ENCODE results near the gene NFATC2IP.

NFATC2IP gene

GRCh38 chr16:28946681-28947080 is 4.1 kb upstream of the NFATC2IP start:
- Histone ChIP-seq H3K4me1 (ENCODE audit: low read depth, poor library complexity, severe bottlenecking) (peaks cover 15% of the 10 kb centered on the region), H3K79me2 (ENCODE audit: insufficient read depth, low read depth) (peaks cover 8% of the 10 kb centered on the region), H3K36me3 (ENCODE audit: insufficient read depth) (no peaks in the 10 kb centered on the region), H3K4me2 (no peak overlapping the region), H4K20me1 (ENCODE audit: insufficient read depth) (no peaks in the 10 kb centered on the region), H3K9ac (no peak overlapping the region), H3K4me3 (IDR thresholded peaks at IDR 0.05; ENCODE audit: insufficient read depth, low read depth, low read length) (no peak overlapping the region), H3K27me3 (ENCODE audit: insufficient read depth, low read depth) (no peaks in the 10 kb centered on the region), H2AFZ (ENCODE audit: low read depth) (no peak overlapping the region), H3K27ac (no peak overlapping the region)
- TF ChIP-seq, protein P1, sequence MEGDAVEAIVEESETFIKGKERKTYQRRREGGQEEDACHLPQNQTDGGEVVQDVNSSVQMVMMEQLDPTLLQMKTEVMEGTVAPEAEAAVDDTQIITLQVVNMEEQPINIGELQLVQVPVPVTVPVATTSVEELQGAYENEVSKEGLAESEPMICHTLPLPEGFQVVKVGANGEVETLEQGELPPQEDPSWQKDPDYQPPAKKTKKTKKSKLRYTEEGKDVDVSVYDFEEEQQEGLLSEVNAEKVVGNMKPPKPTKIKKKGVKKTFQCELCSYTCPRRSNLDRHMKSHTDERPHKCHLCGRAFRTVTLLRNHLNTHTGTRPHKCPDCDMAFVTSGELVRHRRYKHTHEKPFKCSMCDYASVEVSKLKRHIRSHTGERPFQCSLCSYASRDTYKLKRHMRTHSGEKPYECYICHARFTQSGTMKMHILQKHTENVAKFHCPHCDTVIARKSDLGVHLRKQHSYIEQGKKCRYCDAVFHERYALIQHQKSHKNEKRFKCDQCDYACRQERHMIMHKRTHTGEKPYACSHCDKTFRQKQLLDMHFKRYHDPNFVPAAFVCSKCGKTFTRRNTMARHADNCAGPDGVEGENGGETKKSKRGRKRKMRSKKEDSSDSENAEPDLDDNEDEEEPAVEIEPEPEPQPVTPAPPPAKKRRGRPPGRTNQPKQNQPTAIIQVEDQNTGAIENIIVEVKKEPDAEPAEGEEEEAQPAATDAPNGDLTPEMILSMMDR (conservative IDR thresholded peaks at IDR 0.05; ENCODE audit: low read depth, low read length), result no peak

DNA sequence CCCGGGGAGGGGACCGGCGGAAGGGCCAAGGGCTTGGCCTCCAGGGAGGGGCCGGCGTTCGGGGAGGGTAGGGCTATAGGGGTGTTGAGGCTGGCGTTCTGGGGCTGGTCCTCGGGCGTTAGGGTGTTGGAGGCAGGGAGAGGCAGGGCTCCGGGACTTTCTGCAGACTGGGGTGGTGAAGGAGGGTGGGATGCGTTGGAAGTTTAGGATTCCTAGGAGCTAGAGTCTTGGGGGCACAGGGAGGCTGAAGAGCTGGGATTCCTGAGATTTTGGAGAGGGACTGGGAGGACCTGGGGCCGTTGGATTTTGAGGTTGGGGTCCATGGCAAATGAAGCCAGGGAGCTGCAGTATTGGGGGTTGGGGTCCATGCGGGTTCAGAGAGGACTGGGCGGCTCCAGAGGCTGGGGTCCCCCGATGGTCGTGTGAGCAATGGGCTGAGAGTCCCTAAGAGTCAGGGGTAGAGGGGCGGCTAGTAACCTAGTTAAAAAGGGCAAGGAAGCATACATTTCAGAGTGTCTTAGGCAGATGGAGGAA is 740 bp downstream of the NFATC2IP start:
- H3K27me3 ChIP-seq (ENCODE audit: insufficient read depth, low read depth), result no peaks in the 10 kb centered on the region
- no peaks in the 10 kb centered on the region; the same call in 1 of the 2 replicates for H3K36me3 ChIP-seq (ENCODE audit: insufficient read depth)
- H3K4me3 ChIP-seq (IDR thresholded peaks at IDR 0.05; ENCODE audit: insufficient read depth, low read depth, low read length), result no peak overlapping the region
- peak overlapping the region; percentile 78 for H3K9ac ChIP-seq
- H2AFZ ChIP-seq (ENCODE audit: low read depth), result peak overlapping the region; percentile 97
- H3K79me2 ChIP-seq (ENCODE audit: insufficient read depth, low read depth), result peaks cover 28% of the 10 kb centered on the region
- TF ChIP-seq, protein P1 (conservative IDR thresholded peaks at IDR 0.05; ENCODE audit: low read depth, low read length), result no peak
- no peaks in the 10 kb centered on the region for H4K20me1 ChIP-seq (ENCODE audit: insufficient read depth)
- peaks cover 21% of the 10 kb centered on the region for H3K4me1 ChIP-seq (ENCODE audit: low read depth, poor library complexity, severe bottlenecking)
- H3K4me2 ChIP-seq, result peak overlapping the region; percentile 62
- H3K27ac ChIP-seq, result peak overlapping the region; percentile 32; the same call in 1 of the 2 replicates

DNA sequence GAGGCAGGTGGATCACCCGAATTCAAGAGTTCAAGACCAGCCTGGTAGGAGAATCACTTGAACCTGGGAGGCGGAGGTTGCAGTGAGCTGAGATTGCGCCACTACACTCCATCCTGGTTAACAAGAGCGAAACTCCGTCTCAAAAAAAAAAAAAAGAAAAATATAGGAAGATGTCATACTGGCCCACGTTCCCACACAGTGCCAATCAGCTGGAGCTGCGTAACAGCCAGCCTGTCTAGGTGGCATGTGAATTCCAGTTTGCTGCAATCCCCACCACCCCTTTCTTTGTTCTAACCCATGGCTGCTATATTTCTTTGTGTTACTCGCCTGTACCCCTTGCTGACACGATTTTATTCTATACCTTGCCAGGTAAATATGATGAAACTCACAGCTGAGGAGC is 7.5 kb downstream of the NFATC2IP start:
- H3K27ac ChIP-seq, result no peak overlapping the region
- H3K4me1 ChIP-seq (ENCODE audit: low read depth, poor library complexity, severe bottlenecking), result peaks cover under 1% of the 10 kb centered on the region
- H3K36me3 ChIP-seq (ENCODE audit: insufficient read depth), result no peaks in the 10 kb centered on the region; the same call in 1 of the 2 replicates
- peaks cover 5% of the 10 kb centered on the region for H3K79me2 ChIP-seq (ENCODE audit: insufficient read depth, low read depth)
- H3K4me3 ChIP-seq (IDR thresholded peaks at IDR 0.05; ENCODE audit: insufficient read depth, low read depth, low read length), result no peak overlapping the region
- TF ChIP-seq, protein P1 (conservative IDR thresholded peaks at IDR 0.05; ENCODE audit: low read depth, low read length), result no peak
- H2AFZ ChIP-seq (ENCODE audit: low read depth), result no peak overlapping the region
- no peaks in the 10 kb centered on the region for H3K27me3 ChIP-seq (ENCODE audit: insufficient read depth, low read depth)
- no peaks in the 10 kb centered on the region for H4K20me1 ChIP-seq (ENCODE audit: insufficient read depth)
- H3K9ac ChIP-seq, result no peak overlapping the region
- H3K4me2 ChIP-seq, result no peak overlapping the region

- Histone ChIP-seq H3K4me3 (IDR thresholded peaks at IDR 0.05; ENCODE audit: insufficient read depth, low read depth, low read length) (no peak overlapping the region), H3K4me2 (no peak overlapping the region), H4K20me1 (ENCODE audit: insufficient read depth) (no peaks in the 10 kb centered on the region), H3K27me3 (ENCODE audit: insufficient read depth, low read depth) (no peaks in the 10 kb centered on the region), H3K9ac (no peak overlapping the region), H3K27ac (no peak overlapping the region), H3K4me1 (ENCODE audit: low read depth, poor library complexity, severe bottlenecking) (no peaks in the 10 kb centered on the region), H3K79me2 (ENCODE audit: insufficient read depth, low read depth) (no peaks in the 10 kb centered on the region), H3K36me3 (ENCODE audit: insufficient read depth) (no peaks in the 10 kb centered on the region; the same call in 1 of the 2 replicates), H2AFZ (ENCODE audit: low read depth) (no peak overlapping the region)
- TF ChIP-seq, protein P1 (conservative IDR thresholded peaks at IDR 0.05; ENCODE audit: low read depth, low read length), result no peak
Measured at GRCh38 chr16:28958836-28959235, 8.1 kb downstream of the NFATC2IP start.

Data from KMS-11 (cell line).